ENCODE measurements around the gene CELF4. TPM values are rescaled to one million over a fixed set of nuclear protein-coding genes. Genes with fewer than 3 reads are reported as not detected.

The CELF4 gene
- 0.40 TPM in 1 of 2 replicates, not detected in the other for total RNA-seq (2014; rRNA removed)
- percentile 4 among the genes with signal in this experiment for Bru-seq, nascent RNA
- percentile 1 among the genes with signal in this experiment for BruChase-seq, experiment 1, labeled RNA remaining after a 6-hour chase
- percentile 5 among the genes with signal in this experiment for BruChase-seq, experiment 2, labeled RNA remaining after a 2-hour chase
- long read RNA-seq = 0 reads

DNA sequence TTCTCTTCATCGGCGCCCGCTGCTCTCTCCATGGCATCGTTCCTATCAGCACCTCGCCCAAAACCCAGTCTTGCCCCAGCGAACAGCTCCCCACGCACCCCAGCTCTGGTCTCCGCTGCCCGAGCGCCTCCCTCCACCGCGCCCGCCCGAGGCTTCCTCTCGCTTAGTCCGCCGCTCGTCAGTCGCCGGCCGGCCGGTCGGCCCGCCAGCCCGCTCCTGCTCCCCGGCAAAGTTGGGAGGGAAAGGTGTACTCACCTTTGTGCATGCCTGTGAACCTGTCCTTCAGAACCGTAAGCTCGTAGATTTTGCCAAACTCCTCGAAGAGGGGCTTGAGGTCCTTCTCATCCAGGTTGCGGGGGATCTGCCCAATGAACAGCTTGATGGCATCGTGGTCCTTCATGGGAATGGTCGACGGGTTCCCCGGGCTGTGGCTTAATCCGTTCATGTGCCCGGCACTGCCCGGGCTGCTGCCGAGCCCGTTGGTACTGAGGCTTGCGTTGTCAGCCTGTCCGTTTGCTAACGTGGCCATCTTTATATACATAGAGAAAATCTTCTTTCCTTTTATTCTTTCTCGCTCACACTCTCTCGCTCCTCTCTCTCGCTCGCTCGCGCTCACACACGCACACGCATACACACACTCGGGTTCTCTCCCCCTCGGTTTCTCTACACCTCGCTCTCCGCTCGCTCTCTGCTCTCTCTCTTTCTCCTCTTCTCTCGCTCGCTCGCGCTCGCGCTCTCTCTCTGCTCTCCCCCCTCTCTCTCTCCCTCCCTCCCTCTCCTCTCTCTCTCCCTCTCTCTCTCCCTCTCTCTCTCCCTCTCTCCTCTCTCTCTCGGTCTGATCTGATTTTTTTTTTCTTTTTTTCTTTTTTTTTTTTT lies at the start of gene CELF4:
TSS of gene CELF4 (minus strand) at position 698 of the 876 bp plus-strand sequence.
- Histone ChIP-seq H3K27ac (ENCODE audit: low read length) (no peak within 1 kb of the TSS), H3K36me3 (ENCODE audit: low read depth, low read length) (no peaks in the 10 kb centered on the region), H3K9ac (ENCODE audit: low read length) (no peak within 1 kb of the TSS), H2AFZ (ENCODE audit: low read length) (no peak within 1 kb of the TSS), H3K4me2 (ENCODE audit: low read length) (peak within 1 kb of the TSS; percentile 41), H4K20me1 (ENCODE audit: low read length) (no peaks in the 10 kb centered on the region), H3K4me3 (ENCODE audit: low read length) (peak within 1 kb of the TSS; percentile 52), H3K9me3 (ENCODE audit: low read length) (no peaks in the 10 kb centered on the region), H3K4me1 (ENCODE audit: insufficient read depth, low read length) (no peaks in the 10 kb centered on the region), H3K9me2 (replicated peaks; ENCODE audit: low read length) (no peaks in the 10 kb centered on the region), H3K27me3 (ENCODE audit: low read length) (peaks cover 28% of the 10 kb centered on the region), H3F3A (ENCODE audit: low read length, unreplicated experiment) (no peaks in the 10 kb centered on the region), H3K79me2 (ENCODE audit: low read length) (no peaks in the 10 kb centered on the region)
- no TSS peak for BruUV-seq (replicated peaks)
- intact Hi-C loops (cut with micrococcal nuclease) = no loop called here
- ATAC-seq (peak; percentile 27), DNase-seq (no peak)
- ChIA-PET CTCF (no interaction called here), POLR2A (ENCODE audit: unreplicated experiment) (no interaction called here)
- TF ChIP-seq EZH2phosphoT487 (IDR thresholded peaks at IDR 0.05; ENCODE audit: borderline replicate concordance, low read length) = no peak
- no peak for TF ChIP-seq EZH2 (IDR thresholded peaks at IDR 0.05; ENCODE audit: low read length, unreplicated experiment)
- no peak for TF ChIP-seq CTCF (conservative IDR thresholded peaks at IDR 0.05; ENCODE audit: low read depth, low read length)

DNA sequence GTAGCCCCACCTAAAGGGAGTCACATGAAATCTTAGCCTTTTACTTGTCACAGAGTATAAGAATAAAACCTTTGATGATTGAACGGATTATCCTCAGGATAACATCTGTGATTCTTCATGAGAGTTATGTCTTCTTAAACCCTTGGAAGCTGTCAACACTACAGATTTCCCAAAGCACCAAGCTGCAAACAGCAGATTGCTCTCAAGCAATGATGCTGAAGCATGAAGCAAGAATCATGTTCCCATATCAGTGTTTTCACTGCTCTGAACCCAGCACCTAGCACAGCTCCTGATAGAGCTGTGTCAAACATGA lies 47.6 kb upstream of the CELF4 start:
- H3K27ac ChIP-seq (ENCODE audit: low read length) = no peak overlapping the region
- no peaks in the 10 kb centered on the region for H4K20me1 ChIP-seq (ENCODE audit: low read length)
- TF ChIP-seq CTCF (conservative IDR thresholded peaks at IDR 0.05; ENCODE audit: low read depth, low read length) (no peak), EZH2 (IDR thresholded peaks at IDR 0.05; ENCODE audit: low read length, unreplicated experiment) (no peak), EZH2phosphoT487 (IDR thresholded peaks at IDR 0.05; ENCODE audit: borderline replicate concordance, low read length) (no peak)
- H3K9me3 ChIP-seq (ENCODE audit: low read length) = no peaks in the 10 kb centered on the region
- no peaks in the 10 kb centered on the region for H3K4me1 ChIP-seq (ENCODE audit: insufficient read depth, low read length)
- CTCF ChIA-PET = no interaction called here
- no peak for ATAC-seq
- DNase-seq = no peak
- H3F3A ChIP-seq (ENCODE audit: low read length, unreplicated experiment) = no peaks in the 10 kb centered on the region
- H3K4me3 ChIP-seq (ENCODE audit: low read length) = no peak overlapping the region
- H3K79me2 ChIP-seq (ENCODE audit: low read length) = no peaks in the 10 kb centered on the region
- H3K9me2 ChIP-seq (replicated peaks; ENCODE audit: low read length) = no peaks in the 10 kb centered on the region
- POLR2A ChIA-PET (ENCODE audit: unreplicated experiment) = no interaction called here
- intact Hi-C loops (cut with micrococcal nuclease) = no loop called here
- no TSS peak for BruUV-seq (replicated peaks)
- no peaks in the 10 kb centered on the region for H3K27me3 ChIP-seq (ENCODE audit: low read length)
- H3K36me3 ChIP-seq (ENCODE audit: low read depth, low read length) = no peaks in the 10 kb centered on the region
- H3K9ac ChIP-seq (ENCODE audit: low read length) = no peak overlapping the region
- H2AFZ ChIP-seq (ENCODE audit: low read length) = no peak overlapping the region
- no peak overlapping the region for H3K4me2 ChIP-seq (ENCODE audit: low read length)

Data from PC-3 (cell line).